ENCODE data around the gene PIP5K1A.
A peak's percentile ranks its signal among the peaks of the same experiment; 100 is the strongest.

Gene PIP5K1A

GRCh38 chr1:151159373-151159772 lies 39.0 kb upstream of the PIP5K1A start:
- peaks cover 31% of the 10 kb centered on the region for H3K36me3 Mint-ChIP-seq (ENCODE audit: low read depth)
- no peak overlapping the region for H3K27ac Mint-ChIP-seq
- no peak for TF ChIP-seq CTCF (IDR thresholded peaks at IDR 0.05)
- H3K4me1 Mint-ChIP-seq = peaks cover 20% of the 10 kb centered on the region
- H3K4me3 Mint-ChIP-seq = no peak overlapping the region
- H3K27me3 Mint-ChIP-seq (ENCODE audit: low read depth, poor library complexity) = no peaks in the 10 kb centered on the region
- no peaks in the 10 kb centered on the region for H3K9me3 Mint-ChIP-seq
- DNase-seq = no peak

- Mint-ChIP-seq H3K4me3 (peak overlapping the region; percentile 99), H3K36me3 (ENCODE audit: low read depth) (peaks cover 40% of the 10 kb centered on the region), H3K27ac (peak overlapping the region; percentile 99), H3K27me3 (ENCODE audit: low read depth, poor library complexity) (peaks cover 2% of the 10 kb centered on the region), H3K9me3 (no peaks in the 10 kb centered on the region), H3K4me1 (peaks cover 44% of the 10 kb centered on the region)
- DNase-seq = no peak
- no peak for TF ChIP-seq CTCF (IDR thresholded peaks at IDR 0.05)
These were observed 33.5 kb upstream of the PIP5K1A start for GRCh38 chr1:151164732-151165280.

- Mint-ChIP-seq H3K4me1 (peaks cover 45% of the 10 kb centered on the region), H3K36me3 (ENCODE audit: low read depth) (peaks cover 37% of the 10 kb centered on the region), H3K27ac (peak overlapping the region; percentile 99), H3K9me3 (no peaks in the 10 kb centered on the region), H3K4me3 (peak overlapping the region; percentile 99), H3K27me3 (ENCODE audit: low read depth, poor library complexity) (peaks cover 2% of the 10 kb centered on the region)
- no peak for TF ChIP-seq CTCF (IDR thresholded peaks at IDR 0.05)
- peak; percentile 57 for DNase-seq
These were observed 33.0 kb upstream of the PIP5K1A start for GRCh38 chr1:151165281-151165737.

- H3K27ac Mint-ChIP-seq = peak within 1 kb of the TSS; percentile 99
- no peaks in the 10 kb centered on the region for H3K9me3 Mint-ChIP-seq
- peak within 1 kb of the TSS; percentile 99 for H3K4me3 Mint-ChIP-seq
- peaks cover 31% of the 10 kb centered on the region for H3K36me3 Mint-ChIP-seq (ENCODE audit: low read depth)
- peak; percentile 87 for DNase-seq
- no peak for TF ChIP-seq CTCF (IDR thresholded peaks at IDR 0.05)
- peaks cover 2% of the 10 kb centered on the region for H3K27me3 Mint-ChIP-seq (ENCODE audit: low read depth, poor library complexity)
- peaks cover 45% of the 10 kb centered on the region for H3K4me1 Mint-ChIP-seq
These were observed 32.4 kb upstream of the PIP5K1A start, which contains the start of the genes LYSMD1 and SCNM1 for GRCh38 chr1:151165738-151166504. LYSMD1 (minus strand) TSS chr1:151165902; CDS start chr1:151165258, 644 bp downstream. SCNM1 (plus strand) TSS chr1:151166144; CDS start chr1:151166153, 9 bp downstream.

- TF ChIP-seq CTCF (IDR thresholded peaks at IDR 0.05) = no peak
- H3K4me3 Mint-ChIP-seq = peak overlapping the region; percentile 99
- peaks cover 27% of the 10 kb centered on the region for H3K36me3 Mint-ChIP-seq (ENCODE audit: low read depth)
- H3K27ac Mint-ChIP-seq = peak overlapping the region; percentile 99
- peaks cover 45% of the 10 kb centered on the region for H3K4me1 Mint-ChIP-seq
- no peaks in the 10 kb centered on the region for H3K9me3 Mint-ChIP-seq
- peaks cover 2% of the 10 kb centered on the region for H3K27me3 Mint-ChIP-seq (ENCODE audit: low read depth, poor library complexity)
- DNase-seq = peak; percentile 24
These were observed 31.8 kb upstream of the PIP5K1A start for GRCh38 chr1:151166505-151166956.

Measured in nephron progenitor cell (in vitro differentiated cells).